ENCODE measurements around the gene KRT25. TPM values are rescaled to one million over a fixed set of nuclear protein-coding genes. Genes with fewer than 3 reads are reported as not detected.

The KRT25 gene
- total and polyA plus RNA-seq, 2 of the 8 experiments (the other 6 are each of a cell fraction or from before 2014, with no cell fraction given), result not detected

DNA sequence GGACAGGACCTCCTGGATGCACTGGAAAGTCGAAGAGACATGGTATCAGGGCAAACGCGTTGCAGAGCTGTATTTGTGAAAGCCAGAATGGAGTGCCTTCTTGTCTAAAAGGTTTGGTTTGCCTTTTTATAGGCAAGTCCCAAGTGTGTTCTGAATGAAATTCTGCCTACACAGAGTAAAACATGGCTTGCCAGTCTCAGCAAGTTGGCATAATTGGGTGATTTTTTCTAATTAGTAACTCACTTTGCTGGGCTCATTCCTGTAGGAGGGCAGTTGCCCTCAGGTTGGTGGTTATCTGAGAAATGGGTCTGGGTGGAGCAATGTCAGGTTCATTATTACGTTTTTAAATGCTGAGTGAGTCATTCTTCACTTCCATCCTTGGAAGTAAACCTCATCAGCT lies at the start of gene KRT25 (continued):
- TF ChIP-seq, protein P1, sequence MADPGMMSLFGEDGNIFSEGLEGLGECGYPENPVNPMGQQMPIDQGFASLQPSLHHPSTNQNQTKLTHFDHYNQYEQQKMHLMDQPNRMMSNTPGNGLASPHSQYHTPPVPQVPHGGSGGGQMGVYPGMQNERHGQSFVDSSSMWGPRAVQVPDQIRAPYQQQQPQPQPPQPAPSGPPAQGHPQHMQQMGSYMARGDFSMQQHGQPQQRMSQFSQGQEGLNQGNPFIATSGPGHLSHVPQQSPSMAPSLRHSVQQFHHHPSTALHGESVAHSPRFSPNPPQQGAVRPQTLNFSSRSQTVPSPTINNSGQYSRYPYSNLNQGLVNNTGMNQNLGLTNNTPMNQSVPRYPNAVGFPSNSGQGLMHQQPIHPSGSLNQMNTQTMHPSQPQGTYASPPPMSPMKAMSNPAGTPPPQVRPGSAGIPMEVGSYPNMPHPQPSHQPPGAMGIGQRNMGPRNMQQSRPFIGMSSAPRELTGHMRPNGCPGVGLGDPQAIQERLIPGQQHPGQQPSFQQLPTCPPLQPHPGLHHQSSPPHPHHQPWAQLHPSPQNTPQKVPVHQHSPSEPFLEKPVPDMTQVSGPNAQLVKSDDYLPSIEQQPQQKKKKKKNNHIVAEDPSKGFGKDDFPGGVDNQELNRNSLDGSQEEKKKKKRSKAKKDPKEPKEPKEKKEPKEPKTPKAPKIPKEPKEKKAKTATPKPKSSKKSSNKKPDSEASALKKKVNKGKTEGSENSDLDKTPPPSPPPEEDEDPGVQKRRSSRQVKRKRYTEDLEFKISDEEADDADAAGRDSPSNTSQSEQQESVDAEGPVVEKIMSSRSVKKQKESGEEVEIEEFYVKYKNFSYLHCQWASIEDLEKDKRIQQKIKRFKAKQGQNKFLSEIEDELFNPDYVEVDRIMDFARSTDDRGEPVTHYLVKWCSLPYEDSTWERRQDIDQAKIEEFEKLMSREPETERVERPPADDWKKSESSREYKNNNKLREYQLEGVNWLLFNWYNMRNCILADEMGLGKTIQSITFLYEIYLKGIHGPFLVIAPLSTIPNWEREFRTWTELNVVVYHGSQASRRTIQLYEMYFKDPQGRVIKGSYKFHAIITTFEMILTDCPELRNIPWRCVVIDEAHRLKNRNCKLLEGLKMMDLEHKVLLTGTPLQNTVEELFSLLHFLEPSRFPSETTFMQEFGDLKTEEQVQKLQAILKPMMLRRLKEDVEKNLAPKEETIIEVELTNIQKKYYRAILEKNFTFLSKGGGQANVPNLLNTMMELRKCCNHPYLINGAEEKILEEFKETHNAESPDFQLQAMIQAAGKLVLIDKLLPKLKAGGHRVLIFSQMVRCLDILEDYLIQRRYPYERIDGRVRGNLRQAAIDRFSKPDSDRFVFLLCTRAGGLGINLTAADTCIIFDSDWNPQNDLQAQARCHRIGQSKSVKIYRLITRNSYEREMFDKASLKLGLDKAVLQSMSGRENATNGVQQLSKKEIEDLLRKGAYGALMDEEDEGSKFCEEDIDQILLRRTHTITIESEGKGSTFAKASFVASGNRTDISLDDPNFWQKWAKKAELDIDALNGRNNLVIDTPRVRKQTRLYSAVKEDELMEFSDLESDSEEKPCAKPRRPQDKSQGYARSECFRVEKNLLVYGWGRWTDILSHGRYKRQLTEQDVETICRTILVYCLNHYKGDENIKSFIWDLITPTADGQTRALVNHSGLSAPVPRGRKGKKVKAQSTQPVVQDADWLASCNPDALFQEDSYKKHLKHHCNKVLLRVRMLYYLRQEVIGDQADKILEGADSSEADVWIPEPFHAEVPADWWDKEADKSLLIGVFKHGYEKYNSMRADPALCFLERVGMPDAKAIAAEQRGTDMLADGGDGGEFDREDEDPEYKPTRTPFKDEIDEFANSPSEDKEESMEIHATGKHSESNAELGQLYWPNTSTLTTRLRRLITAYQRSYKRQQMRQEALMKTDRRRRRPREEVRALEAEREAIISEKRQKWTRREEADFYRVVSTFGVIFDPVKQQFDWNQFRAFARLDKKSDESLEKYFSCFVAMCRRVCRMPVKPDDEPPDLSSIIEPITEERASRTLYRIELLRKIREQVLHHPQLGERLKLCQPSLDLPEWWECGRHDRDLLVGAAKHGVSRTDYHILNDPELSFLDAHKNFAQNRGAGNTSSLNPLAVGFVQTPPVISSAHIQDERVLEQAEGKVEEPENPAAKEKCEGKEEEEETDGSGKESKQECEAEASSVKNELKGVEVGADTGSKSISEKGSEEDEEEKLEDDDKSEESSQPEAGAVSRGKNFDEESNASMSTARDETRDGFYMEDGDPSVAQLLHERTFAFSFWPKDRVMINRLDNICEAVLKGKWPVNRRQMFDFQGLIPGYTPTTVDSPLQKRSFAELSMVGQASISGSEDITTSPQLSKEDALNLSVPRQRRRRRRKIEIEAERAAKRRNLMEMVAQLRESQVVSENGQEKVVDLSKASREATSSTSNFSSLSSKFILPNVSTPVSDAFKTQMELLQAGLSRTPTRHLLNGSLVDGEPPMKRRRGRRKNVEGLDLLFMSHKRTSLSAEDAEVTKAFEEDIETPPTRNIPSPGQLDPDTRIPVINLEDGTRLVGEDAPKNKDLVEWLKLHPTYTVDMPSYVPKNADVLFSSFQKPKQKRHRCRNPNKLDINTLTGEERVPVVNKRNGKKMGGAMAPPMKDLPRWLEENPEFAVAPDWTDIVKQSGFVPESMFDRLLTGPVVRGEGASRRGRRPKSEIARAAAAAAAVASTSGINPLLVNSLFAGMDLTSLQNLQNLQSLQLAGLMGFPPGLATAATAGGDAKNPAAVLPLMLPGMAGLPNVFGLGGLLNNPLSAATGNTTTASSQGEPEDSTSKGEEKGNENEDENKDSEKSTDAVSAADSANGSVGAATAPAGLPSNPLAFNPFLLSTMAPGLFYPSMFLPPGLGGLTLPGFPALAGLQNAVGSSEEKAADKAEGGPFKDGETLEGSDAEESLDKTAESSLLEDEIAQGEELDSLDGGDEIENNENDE (IDR thresholded peaks at IDR 0.05; ENCODE audit: insufficient replicate concordance, low read length), result no peak
- no peak for TF ChIP-seq PHF8 (conservative IDR thresholded peaks at IDR 0.05; ENCODE audit: low read depth, low read length)
- TF ChIP-seq SP1 (IDR thresholded peaks at IDR 0.05; ENCODE audit: low read depth, low read length), result no peak
- no peak for TF ChIP-seq GTF2F1 (IDR thresholded peaks at IDR 0.05; ENCODE audit: borderline replicate concordance, low read depth, low read length)
- TF ChIP-seq, protein P2, sequence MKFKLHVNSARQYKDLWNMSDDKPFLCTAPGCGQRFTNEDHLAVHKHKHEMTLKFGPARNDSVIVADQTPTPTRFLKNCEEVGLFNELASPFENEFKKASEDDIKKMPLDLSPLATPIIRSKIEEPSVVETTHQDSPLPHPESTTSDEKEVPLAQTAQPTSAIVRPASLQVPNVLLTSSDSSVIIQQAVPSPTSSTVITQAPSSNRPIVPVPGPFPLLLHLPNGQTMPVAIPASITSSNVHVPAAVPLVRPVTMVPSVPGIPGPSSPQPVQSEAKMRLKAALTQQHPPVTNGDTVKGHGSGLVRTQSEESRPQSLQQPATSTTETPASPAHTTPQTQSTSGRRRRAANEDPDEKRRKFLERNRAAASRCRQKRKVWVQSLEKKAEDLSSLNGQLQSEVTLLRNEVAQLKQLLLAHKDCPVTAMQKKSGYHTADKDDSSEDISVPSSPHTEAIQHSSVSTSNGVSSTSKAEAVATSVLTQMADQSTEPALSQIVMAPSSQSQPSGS (IDR thresholded peaks at IDR 0.05; ENCODE audit: low read length), result no peak
- TF ChIP-seq SRF (IDR thresholded peaks at IDR 0.05; ENCODE audit: low read depth, low read length), result no peak
- TF ChIP-seq ZNF274 (IDR thresholded peaks at IDR 0.05; ENCODE audit: borderline replicate concordance, extremely low read depth, low read length), result no peak
